Retinal pigment epithelial cell (primary cell): Measurements from ENCODE around the gene TIGIT.
A peak's percentile ranks its signal among the peaks of the same experiment; 100 is the strongest.
"Not testable (repeated sequence)": the region's sequence is repeated elsewhere in the genome, so short reads cannot be mapped to it uniquely, and the experiment has no call there.

ENCODE experiments used
- DNase-seq: peaks from one replicate; pipeline ENCODE4 v3.0.0-alpha.2; 2010; ENCODE audit warnings: low read depth
- H3K4me3 ChIP-seq: 2 replicates; pipeline ENCODE4 v1.5.1; 2011; ENCODE audit warnings: mild to moderate bottlenecking, low read length, control low read depth, moderate library complexity
- CTCF ChIP-seq: conservative IDR thresholded peaks from 2 replicates; pipeline ENCODE4 v1.5.1; 2011; ENCODE audit warnings: low read depth, low read length, control low read depth, inconsistent platforms

Gene TIGIT

GRCh38 chr3:114274929-114275328, 18.9 kb upstream of the TIGIT start:
- no peak for TF ChIP-seq CTCF
- DNase-seq, result no peak
- no peak overlapping the region for H3K4me3 ChIP-seq

DNA sequence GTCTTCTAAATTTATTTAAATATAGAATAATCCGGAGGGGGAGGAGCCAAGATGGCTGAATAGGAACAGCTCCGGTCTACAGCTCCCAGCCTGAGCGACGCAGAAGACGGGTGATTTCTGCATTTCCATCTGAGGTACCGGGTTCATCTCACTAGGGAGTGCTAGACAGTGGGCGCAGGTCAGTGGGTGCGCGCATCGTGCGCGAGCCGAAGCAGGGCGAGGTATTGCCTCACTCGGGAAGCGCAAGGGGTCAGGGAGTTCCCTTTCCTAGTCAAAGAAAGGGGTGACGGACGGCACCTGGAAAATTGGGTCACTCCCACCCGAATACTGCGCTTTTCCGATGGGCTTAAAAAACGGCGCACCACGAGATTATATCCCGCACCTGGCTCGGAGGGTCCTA, 17.0 kb upstream of the TIGIT start:
- H3K4me3 ChIP-seq, DNase-seq: not testable (repeated sequence)

- no peak for TF ChIP-seq CTCF
- DNase-seq, result no peak
- no peak overlapping the region for H3K4me3 ChIP-seq
These were observed 9.2 kb upstream of the TIGIT start for GRCh38 chr3:114284644-114285043.

- no peak overlapping the region for H3K4me3 ChIP-seq
- no peak for TF ChIP-seq CTCF
- DNase-seq, result no peak
These were observed 8.1 kb upstream of the TIGIT start for GRCh38 chr3:114285648-114286230.

- no peak overlapping the region for H3K4me3 ChIP-seq
- TF ChIP-seq CTCF, result no peak
- no peak for DNase-seq
These were observed 7.6 kb upstream of the TIGIT start for GRCh38 chr3:114286266-114286665.

- H3K4me3 ChIP-seq, result no peak overlapping the region
- no peak for DNase-seq
- TF ChIP-seq CTCF, result peak; percentile 72
These were observed 2.6 kb upstream of the TIGIT start for GRCh38 chr3:114290911-114291901.

DNA sequence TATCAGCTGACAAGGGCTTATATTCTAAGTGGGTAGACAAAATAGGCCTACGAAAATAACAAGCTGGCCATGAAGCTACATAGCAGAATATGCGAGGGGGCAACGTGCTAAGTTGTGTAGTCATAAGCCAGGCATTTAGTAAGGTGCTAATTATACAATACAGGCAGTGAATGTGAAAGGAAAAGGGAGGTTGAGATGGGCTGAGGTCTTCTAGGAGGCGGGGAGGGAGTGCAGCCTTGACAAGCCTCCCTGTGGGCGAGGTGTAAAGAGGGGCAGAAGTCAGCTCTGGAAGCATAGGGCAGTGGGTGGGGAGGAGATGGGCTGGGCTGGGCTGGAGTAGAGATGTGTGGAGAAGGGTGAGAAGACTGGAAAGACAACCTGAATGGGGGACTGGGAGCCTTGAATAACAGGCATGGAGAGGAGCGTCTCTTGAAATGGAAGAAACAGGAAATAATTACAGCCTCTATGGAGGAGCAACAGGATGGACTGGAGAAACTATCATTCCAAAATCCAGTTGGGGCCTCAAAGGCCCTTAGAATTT, 1.2 kb downstream of the TIGIT start:
- DNase-seq, result no peak
- H3K4me3 ChIP-seq, result no peak overlapping the region
- TF ChIP-seq CTCF, result no peak
